Stimulated activated CD4-positive, alpha-beta T cell treated with anti-CD3 and anti-CD28 coated beads, Interleukin-2, amount 100 ng/mL, for 4 hours (primary cell): ENCODE results near the gene TIGD6.
"Not testable (repeated sequence)": the region's sequence is repeated elsewhere in the genome, so short reads cannot be mapped to it uniquely, and the experiment has no call there.

Experiments
- DNase-seq: peaks from one replicate; pipeline ENCODE4 v3.0.0-alpha.2; 2020; ENCODE audit warnings: low read depth

TIGD6 gene

DNA sequence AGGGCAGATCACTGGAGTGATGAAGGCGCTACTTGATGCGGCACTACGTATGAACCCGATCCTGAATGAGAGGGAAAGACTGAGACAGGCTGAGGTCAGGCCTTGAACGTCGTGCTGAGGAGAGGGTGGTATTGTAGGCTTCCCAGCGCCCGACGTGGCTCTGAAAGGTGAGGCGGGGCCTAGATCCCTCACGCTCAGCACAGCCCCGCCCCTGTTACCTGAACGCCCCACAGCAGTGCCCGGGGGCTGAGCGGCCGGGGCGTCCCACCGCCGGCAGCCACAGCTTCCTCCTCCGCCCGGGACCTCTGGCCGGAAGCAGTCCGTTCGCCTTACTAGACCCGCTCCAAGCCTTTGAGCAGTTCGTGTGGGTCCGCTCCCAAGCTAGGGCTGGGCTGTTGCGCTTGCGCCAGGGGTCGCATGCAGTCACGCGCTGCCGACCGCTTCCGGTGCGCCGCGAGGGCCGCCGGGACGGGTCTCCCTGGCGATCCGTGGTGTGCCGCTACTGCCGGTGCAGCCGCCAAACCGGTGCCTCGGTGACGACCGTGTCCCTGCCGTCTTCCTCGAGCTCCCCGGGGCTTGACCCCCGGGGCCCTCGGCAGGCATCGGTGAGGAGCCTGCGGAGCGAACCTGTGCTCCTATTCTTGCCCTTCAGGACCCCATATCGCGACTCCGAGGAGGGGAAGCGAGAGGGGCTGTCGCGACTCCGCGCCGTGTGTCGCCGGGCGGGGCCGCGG is at the start of gene TIGD6, which contains the start of gene HMGXB3:
TSS of gene TIGD6 (minus strand) at position 399 of the 734 bp plus-strand sequence. CDS start 4,306 bp downstream, outside the sequence.
TSS of gene HMGXB3 (plus strand) at position 484 of the 734 bp plus-strand sequence. CDS start 4,114 bp downstream, outside the sequence.
- DNase-seq = peak; percentile 72

DNA sequence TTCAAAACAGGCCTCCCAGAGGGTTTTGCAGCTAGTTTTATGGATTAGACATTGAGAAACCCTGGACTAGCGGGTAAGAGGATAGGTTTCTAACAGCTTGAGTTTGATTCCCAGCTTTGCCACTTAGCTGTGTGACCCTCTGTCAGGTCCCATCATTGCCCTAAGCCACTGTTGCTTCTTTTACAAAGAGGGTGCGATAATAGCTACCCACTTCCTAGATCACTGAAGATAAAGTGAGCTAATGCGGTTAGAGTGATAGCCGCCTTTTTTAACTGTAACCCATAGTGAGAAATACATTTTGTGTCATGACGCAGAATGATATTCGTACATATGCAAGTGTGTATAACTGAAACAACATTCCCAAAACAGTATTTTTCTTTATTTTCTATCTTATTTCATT is 45.6 kb upstream of the TIGD6 start:
- DNase-seq = no peak

DNA sequence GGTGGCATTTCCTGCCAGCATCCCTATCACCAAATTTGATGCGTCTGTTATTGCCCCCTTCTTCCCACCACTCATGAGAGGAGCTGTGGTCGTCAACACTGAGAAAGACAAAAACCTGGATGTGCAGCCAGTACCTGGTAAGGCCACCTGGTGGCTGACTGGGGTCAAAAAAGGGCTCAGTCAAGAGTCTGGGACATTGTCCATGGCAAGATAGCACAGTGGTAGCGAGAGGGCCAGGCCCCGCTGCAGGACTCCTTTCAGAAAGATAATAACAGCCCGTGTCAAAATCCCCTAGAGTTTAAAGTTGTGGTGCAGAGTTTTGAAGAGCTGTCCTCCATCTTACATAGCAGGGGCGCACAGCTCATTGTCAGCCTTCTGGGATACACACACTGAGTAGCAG is 45.1 kb upstream of the TIGD6 start:
- no peak for DNase-seq

DNA sequence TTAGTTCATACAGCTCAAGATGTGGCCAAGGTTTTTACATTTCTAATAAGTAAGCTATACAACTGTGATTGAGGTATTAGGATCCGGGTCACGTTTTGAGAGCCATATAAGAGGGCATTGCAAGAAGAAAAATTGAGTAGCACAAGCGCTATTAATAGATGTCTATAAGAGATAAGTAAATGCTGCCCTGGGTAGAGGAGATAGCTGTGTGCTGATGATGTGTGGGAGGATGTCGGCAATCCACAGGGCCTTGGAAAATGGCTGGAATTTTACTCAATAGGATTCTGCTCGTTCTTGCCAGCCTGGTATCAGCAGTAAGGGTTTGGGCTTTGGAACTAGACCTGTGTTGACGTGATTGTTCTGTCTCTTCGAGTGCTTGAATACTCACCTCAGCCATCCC is 44.3 kb upstream of the TIGD6 start:
- no peak for DNase-seq

DNA sequence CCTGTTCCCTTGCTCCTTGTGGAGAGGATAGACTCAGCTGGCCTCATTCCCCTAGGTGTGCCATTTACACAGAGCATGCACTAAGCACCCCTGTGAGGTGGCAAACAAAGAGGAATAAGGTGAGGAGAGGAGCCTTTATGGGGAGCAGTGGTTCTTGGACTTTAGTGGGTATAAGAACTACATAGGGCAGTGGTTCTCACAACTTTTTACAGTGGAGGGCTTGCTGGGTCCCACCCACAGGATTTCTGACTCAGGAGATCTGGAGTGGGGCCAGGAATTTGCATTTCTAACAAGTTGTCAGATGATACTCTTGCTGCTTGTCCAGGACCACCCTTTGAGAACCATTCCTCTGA is 43.9 kb upstream of the TIGD6 start:
- DNase-seq = no peak

DNA sequence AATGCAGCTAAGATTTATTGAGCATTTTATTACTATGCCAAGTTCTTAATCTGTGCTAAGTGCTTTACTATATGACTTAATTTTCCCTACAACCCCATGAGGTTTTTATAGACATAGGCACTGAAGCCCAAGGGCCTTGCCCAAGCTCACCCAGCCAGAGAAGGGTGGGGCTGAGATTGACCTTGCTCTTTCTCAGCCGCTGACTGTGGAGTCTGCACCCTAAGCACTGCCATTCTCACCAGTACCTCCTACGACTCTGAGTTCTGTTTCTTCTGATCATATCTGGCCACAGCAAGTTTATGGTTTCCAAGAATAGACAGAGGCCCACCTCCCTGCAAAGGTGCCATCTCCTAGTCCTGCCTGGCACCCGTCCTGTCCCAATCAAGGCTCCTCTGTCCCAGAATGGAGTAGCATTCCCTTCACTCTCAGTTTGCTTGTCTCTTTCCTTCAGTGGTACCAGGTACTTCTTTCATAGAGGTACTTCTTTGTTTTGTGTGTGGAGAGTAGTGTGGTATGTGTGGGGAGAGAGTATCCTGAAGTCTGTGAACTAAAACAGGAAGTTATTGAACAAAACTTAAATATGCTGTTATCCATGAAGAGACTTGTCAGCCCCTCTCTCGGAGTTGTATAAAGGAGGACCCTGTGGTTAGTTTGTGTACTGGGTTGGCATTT is 43.3 kb upstream of the TIGD6 start:
- no peak for DNase-seq

DNA sequence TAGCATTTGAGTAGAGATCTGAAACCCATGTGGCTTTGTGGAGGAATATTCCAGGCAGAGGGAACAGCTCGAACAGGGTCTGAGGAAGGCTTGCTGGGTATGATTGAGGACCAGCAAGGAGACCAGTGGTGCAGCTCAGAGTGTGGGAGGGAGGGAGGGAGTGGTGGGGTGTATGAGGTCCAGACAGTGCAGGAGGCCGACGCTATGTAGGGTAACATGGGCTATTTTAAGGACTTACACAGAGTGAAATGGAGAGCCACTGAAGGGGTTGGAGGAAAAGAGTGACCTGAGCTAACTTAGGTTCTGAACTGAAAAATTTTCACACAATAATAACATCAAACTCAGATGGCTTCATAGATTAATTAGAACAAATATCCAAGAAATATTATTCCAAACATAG is 42.0 kb upstream of the TIGD6 start:
- DNase-seq = no peak

DNA sequence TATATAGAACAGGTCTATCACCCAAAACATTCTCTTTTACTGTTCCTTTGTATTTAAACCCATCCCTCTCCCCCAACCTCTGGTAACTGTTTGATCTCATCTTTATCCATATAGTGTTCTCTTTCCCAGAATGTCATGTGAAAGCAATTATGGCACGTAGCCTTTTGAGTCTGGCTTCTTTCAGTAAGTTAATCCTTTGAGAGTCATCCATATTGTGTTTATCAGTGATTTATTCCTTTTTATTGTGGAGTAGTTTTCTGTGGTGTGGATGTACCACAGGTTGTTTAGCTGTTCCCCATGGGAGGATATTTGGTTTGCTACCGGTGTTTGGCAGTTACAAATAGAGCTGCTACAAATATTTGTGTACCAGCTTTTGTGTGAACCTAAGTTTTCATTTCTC is 38.1 kb upstream of the TIGD6 start:
- no peak for DNase-seq

DNA sequence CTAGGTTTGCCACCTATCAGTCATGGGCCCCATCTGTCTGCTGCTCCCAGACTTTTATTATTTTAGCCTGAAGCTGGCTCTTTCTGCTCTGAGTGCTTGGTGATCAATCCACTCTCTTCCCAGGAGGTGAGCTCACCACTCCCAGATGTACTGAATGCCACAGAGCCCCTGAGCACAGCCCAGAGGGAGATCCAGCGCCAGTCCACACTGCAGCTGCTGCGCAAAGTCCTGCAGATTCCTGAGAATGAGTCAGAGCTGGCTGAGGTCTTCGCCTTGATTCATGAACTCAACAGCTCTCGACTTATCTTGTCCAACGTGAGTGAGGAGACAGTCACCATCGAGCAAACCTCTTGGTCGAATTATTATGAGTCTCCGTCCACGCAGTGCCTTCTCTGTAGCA is 36.1 kb upstream of the TIGD6 start:
- no peak for DNase-seq

DNA sequence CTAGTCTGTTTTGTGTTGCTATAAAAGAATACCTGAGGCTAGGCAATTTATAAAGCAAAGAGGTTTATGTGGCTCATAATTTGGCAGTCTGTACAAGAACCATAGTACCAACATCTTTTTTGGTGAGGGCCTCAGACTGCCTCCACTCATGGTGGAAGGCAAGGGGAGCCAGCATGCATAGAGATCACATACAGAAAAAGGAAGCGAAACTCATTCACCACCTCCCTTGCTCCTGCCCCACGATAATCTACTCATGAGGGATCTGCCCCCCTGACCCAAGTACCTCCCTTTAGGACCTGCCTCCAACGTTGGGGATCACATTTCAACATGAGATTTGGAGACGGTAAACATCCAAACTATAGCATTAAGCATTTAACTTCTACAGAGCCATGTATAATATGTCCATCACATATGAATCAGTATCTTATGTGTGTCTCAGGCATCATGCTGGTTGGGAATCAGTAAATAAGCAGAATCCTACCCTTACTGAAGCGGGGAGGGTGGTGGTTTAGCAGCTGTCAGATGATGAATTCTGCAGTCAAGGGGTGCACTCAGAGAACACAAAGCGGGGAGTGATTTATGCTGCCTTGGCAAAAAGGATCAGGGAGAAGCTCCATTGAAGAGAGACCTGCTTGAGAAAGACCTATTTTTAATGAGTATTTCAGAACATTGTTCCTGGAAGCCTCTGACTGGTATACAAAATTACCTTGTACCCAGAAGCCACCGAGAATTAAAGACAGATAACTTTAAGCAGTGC is 34.9 kb upstream of the TIGD6 start:
- DNase-seq = no peak

DNA sequence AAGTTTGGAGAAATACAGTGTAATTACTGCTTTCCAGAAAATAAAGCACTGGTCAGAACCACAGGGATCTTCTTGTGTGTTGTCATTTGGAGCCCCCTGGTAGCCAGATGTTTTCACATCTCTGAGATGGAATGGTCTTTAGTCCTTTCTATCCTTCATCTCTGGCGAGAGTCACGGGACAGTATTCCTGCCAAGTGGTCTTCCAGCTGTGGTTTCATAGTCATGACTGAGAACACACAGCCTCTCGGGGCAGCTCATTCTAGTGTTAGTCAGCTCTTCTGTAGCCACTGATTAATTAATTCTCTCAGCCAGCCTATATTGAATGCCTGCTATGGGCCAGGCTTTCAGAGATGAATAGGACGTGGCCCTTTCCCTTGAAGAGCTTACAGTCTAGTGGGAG is 34.2 kb upstream of the TIGD6 start:
- no peak for DNase-seq

DNA sequence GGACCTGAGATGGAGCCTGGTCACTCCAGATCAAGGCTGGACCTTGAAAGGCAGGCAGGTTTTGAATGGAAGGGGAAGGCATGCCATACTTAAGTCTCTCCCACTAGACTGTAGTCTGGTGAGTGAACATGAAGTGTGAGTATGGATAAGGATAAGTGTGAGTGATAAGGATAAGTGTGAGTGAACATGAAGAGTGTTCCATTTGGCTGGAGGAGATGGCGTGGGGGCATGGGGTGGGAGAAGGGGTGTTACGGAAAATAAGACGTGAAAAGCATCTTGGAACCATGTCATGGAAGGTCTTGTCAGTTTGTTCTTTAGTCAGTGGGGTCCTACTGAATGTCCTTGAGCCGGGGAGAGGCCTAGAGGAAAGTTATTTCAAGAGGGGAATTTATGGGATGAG is 32.9 kb upstream of the TIGD6 start:
- no peak for DNase-seq

DNA sequence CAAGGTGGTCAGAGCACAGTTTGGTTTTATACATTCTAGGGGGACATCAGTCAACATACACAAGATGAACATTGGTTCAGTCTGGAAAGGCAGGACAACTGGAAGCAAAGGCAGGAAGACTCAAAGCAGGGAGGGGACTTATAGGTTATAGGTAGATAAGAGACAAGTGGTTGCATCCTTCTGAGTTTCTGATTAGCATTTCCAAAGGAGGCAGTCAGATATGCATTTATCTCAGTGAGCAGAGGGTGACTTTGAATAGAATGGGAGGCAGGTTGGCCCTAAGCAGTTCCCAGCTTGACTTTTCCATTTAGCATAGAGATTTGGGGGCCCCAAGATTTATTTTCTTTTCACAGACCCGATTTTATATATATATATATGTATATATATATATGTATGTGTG is 27.6 kb upstream of the TIGD6 start:
- not testable (repeated sequence) for DNase-seq

DNA sequence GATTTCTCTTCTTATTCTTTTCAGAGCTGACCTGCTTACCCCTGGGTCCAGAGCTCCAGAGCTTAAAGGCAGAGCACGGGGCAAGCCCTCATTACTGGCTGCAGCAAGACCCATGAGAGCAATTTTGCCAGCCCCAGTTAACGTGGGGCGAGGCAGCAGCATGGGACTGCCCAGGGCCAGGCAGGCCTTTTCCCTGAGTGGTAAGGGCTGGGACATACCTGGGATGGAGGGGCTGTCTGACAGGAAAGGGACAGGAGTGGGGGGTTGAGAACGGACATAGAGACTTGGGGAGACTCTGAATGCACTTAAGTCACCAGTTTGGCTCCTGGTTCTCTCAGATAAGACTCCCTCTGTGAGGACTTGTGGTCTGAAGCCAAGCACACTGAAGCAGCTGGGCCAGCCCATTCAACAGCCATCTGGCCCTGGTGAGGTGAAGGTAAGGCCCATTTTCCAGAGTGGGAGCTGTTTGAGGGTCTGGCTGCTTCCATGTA is 26.3 kb upstream of the TIGD6 start:
- DNase-seq = no peak

DNA sequence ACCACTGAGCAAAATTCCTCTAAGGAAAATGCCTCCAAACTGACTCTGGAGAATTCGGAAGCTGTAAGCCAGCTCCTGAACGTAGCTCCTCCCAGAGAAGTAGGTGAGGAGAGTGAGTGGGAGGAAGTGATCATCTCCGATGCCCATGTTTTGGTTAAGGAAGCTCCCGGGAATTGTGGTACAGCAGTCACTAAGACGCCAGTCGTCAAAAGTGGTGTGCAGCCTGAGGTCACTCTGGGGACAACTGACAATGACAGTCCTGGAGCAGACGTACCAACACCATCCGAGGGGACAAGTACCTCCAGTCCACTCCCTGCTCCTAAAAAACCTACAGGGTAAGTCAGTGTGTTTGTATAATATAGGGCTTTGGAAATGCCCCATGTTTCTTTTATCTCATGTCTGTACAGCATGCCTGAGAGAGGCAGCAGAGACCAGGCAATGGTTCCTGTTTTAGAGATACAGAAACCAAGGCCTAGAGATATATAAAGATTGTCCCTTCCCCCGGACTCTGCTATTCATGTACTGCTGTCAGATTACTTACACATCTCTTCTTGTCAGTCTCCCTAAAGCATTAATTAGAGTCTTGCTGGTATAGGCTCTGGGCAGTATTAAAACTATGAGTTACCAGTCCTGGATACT is 24.0 kb upstream of the TIGD6 start:
- DNase-seq = no peak

DNA sequence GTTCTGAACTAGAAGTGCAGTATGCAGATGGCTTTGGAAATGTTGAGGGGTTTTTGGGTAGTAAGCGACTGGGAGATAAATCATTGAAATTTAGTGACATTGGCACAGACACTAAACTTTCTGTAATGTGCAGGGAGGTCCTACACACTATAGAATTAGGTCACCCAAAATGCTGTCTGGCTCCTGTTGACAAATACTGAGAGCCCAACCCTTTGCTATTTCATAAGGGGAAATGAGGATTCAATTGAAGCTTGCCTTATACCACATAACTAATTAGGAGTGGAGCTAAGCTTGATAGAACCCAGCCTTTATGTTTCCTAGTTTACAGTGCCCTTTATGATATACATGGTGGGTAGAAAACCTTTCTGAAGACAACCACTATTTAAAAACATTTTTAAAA is 22.7 kb upstream of the TIGD6 start:
- DNase-seq = no peak

DNA sequence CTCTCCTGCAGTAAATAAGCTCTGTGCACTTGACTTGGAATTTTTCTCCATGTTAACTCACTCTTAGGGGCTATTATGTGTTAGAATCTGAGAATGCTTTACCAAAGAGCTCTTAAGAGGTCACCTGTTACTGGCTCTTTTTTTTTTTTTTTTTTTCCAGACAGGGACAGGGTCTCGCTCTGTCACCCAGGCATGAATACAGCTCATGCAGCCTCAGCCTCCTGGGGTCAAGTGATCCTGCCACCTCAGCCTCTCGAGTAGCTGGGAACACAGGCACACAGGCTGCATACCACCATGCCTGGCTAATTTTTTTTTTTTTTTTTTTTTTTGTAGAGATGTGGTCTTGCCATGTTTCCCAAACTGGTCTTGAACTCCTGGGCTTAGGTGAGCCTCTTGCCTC is 22.2 kb upstream of the TIGD6 start:
- DNase-seq = no peak

DNA sequence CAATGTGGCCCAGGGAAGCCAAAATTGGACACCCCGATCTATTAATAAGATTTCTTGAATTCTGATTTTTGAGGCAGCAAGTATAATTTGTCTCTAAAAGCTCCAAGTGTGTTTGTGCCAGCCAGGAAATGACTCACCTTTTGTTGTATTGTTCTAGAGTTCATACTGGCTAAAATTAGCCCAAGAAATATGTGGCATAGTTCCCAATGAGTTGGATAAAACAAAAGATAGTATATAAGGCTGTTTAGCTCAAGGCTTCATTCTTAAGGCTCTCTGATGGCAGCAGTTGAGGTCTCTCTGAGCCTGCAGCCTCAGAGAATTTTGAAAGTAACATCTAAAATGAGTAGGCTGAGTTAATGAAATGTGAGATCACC is 21.7 kb upstream of the TIGD6 start:
- no peak for DNase-seq

DNA sequence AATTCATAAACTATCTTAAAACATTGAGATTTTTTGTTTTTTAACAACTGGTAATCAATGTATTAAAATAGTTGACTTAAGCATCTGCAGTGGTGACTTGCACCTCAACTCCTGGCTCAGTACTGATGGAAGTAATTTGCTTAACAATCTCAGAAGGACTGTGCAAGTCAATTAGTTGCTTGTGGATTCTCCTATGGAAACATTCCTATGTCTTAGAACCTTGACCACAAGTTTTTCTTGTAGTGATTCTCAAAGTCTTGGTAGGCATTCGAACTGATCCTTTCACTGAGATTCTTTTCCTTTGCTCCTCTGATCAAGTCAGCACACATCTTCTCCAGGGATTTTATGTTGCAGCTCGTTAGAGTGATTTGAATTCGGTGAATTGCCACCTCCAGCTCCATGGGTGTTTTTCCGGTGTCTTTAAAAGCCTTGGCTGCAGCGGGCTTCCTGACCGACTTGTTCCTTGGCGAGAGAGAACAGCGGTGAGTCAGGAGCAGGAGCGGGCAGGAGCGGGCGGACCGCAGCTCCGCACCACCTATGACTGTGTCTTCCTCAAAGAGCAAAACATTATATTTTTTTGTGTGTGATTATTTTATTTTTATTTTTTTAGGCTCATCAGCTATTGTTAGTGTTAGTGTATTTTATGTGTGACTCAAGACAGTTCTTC is 21.2 kb upstream of the TIGD6 start:
- DNase-seq = no peak

DNA sequence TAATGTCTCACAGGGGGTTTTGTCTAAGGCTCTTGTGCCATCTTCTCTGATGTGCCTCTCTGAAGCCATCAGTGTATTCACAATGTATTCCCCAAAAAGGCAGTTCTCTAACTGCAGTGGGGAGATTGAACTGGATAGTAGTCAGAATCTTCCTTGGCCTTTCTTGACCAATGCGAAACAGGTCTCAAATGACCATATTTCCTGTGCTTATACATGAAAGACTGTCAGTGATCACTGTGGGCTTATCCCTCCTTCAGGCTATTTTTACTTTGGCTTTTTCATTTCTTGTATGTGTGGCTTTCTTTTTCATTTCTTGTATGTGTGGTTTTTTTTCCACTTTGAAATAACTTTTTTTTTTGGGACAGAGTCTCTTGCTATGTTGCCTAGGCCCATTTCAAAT is 19.8 kb upstream of the TIGD6 start:
- no peak for DNase-seq

DNA sequence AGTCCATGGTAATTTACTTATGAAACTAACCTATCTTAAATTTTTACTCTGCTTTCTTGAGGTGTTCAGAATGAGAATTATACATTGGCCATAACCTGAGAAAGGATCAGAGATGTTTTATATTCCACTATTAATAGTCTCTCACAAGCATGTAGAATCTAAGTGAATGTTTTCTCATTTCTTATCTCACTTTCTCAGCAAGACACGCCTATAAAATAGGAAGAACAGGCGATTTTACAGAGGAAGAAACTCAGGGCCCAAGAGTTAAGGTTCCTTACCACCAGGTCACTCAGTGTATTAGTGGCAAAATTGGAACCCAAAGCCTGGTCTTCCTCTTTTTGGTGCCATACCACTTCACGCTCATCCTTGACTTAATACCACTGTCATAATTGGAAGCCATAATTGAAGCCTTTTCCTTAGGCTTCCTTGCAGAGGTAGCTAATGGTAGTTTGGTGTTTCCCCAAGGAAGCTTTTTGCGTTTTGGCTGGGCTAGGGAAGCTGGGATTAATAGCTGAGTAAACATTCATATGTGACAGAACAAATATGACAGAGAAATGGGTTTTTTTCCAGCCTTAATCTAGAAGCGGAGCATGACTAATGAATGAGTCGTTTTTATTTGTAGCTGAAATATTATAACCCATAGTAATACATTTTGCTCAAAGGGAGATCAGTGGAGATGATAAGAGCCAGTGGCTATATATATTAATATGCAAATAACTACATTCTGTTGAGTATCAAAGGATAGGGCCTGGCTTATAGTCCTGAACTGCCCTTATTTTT is 17.0 kb upstream of the TIGD6 start:
- DNase-seq = no peak
